ENCODE data around the gene DOCK2. TPM values are rescaled to one million over a fixed set of nuclear protein-coding genes. Genes with fewer than 3 reads are reported as not detected.

DOCK2 gene
- total and polyA plus RNA-seq, 2 of the 8 experiments (the other 6 are each of a cell fraction or from before 2014, with no cell fraction given) = 3.9 to 5.7 TPM

DNA sequence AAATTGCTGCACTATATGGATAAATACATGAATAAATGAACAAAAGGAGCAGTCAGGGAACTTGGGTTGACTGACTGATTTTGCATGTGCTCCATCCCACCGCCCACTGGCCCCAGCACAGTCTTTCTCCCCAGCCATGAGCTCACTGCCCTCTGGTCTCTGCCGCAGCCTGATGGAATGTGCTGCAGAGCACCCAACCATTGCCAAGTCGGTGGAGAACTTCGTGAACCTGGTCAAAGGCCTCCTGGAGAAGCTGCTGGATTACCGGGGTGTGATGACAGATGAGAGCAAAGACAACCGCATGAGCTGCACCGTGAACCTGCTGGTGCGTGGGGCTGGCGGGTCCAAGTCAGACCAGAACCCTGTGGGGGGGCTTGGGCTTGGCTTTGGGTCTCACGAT lies 397.2 kb downstream of the DOCK2 start (continued):
- no peak for TF ChIP-seq NANOG (IDR thresholded peaks at IDR 0.05; ENCODE audit: insufficient read depth, low read depth, low read length, poor library complexity, severe bottlenecking)
